K562 (cell line): ENCODE data around the gene HDAC7. TPM values are rescaled to one million over a fixed set of nuclear protein-coding genes. Genes with fewer than 3 reads are reported as not detected.

Experiments
- ATAC-seq: fragments of 200-7000 bp; cut with Tn5 transposase; 3 replicates; pipeline ENCODE4 v1.9.1; 2020; ENCODE audit warnings: moderate library complexity
- BruUV-seq: library from RNA; stranded (reverse); fragments of 400-500 nt; replicated peaks from 2 replicates; lab custom pipeline; 2021; lab: Mats Ljungman, UMichigan
- CTCF ChIA-PET: fragments of 300-600 bp; formaldehyde crosslinking; extraction: SDS; loops from one replicate; lab custom pipeline; 2021; ENCODE audit warnings: low intra/inter-chr PET ratio; lab: Yijun Ruan, JAX
- POLR2A ChIA-PET: fragments of 300-600, 350-650 bp; sonication (Branson Sonifier 250); formaldehyde crosslinking; extraction: SDS; loops from one replicate; lab custom pipeline; 2021; ENCODE audit warnings: antibody characterized with exemption, inconsistent platforms; lab: Yijun Ruan, JAX
- DNase-seq, 4 experiments: peaks; one replicate each; pipeline versions ENCODE4 v3.0.0 to v3.0.0-alpha.2; 2011 to 2018; ENCODE audit warnings: low spot score in 3 of 4, mixed read lengths in 3 of 4; ENCODE audit errors: extremely low read depth in 1 of 4
- FAIRE-seq: peaks from 2 replicates; lab custom pipeline; 2011; peaks lifted over from hg19 to GRCh38; lab: Jason Lieb, UNC
- H2AFZ ChIP-seq: 2 replicates; pipeline ENCODE4 v1.6.0; 2011; ENCODE audit warnings: low read depth, low read length, control low read depth, inconsistent platforms
- H3K27ac ChIP-seq: fragments of 200-600 bp; 3 replicates; pipeline ENCODE4 v1.8.0; 2011; ENCODE audit warnings: low read depth, mild to moderate bottlenecking, control low read depth, inconsistent platforms, low read length, moderate library complexity, mixed read lengths; ENCODE audit errors: extremely low read depth
- H3K27me3 ChIP-seq, 2 experiments: fragments of 300-600 bp in 1 of 2; 2 replicates in 1 of 2; 3 replicates in 1 of 2; pipeline versions ENCODE4 v1.6.0 to v1.8.0; 2011; ENCODE audit warnings: inconsistent platforms in 2 of 2, low read length in 2 of 2, mild to moderate bottlenecking in 1 of 2, mixed read lengths in 1 of 2, moderate library complexity in 1 of 2; ENCODE audit not compliant: control insufficient read depth in 2 of 2, insufficient read depth in 2 of 2
- H3K36me3 ChIP-seq: fragments of 300-600 bp; 3 replicates; pipeline ENCODE4 v1.8.0; 2011; ENCODE audit warnings: mild to moderate bottlenecking, low read length, inconsistent platforms; ENCODE audit not compliant: control insufficient read depth, insufficient read depth
- H3K4me1 ChIP-seq, 2 experiments: fragments of 200-600 bp in 1 of 2; replicated peaks in 1 of 2; 2 replicates in 1 of 2; 3 replicates in 1 of 2; pipeline versions ENCODE4 v1.5.1 to v1.8.0; 2011; ENCODE audit warnings: inconsistent platforms in 2 of 2, low read length in 2 of 2, mild to moderate bottlenecking in 1 of 2, mixed read lengths in 1 of 2, moderate library complexity in 1 of 2; ENCODE audit not compliant: control insufficient read depth in 2 of 2, insufficient read depth in 2 of 2
- H3K4me2 ChIP-seq: 2 replicates; pipeline ENCODE4 v1.6.1; 2011; ENCODE audit warnings: low read length, control low read depth, inconsistent platforms, mixed read lengths; ENCODE audit not compliant: insufficient read depth
- H3K4me3 ChIP-seq: fragments of 200-600 bp; sonication (generic), shearing (Covaris generic); 2 replicates; pipeline ENCODE4 v1.5.1; 2016; ENCODE audit warnings: control low read depth, inconsistent platforms
- H3K79me2 ChIP-seq: fragments of 200-600 bp; 3 replicates; pipeline ENCODE4 v1.8.0; 2011; ENCODE audit warnings: low read length, inconsistent platforms; ENCODE audit not compliant: control insufficient read depth, insufficient read depth
- H3K9ac ChIP-seq, 2 experiments: 2 replicates each; pipeline versions ENCODE4 v1.6.0 to v1.6.1; 2011; ENCODE audit warnings: low read depth in 2 of 2, low read length in 2 of 2, control low read depth in 1 of 2, inconsistent platforms in 1 of 2, mild to moderate bottlenecking in 1 of 2, mixed read lengths in 1 of 2; ENCODE audit not compliant: insufficient read depth in 1 of 2
- H3K9me1 ChIP-seq: one replicate; pipeline ENCODE4 v1.6.0; 2011; ENCODE audit warnings: inconsistent platforms, mild to moderate bottlenecking, low read length, moderate library complexity; ENCODE audit not compliant: control insufficient read depth, insufficient read depth
- H3K9me3 ChIP-seq: replicated peaks from 2 replicates; pipeline ENCODE4 v1.5.1; 2011; ENCODE audit warnings: low read depth, low read length, inconsistent platforms; ENCODE audit not compliant: control insufficient read depth, insufficient read depth
- H4K20me1 ChIP-seq: replicated peaks from 2 replicates; pipeline ENCODE4 v1.6.1; 2011; ENCODE audit warnings: low read length, inconsistent platforms, mixed read lengths; ENCODE audit not compliant: control insufficient read depth, insufficient read depth
- ASH1L ChIP-seq: fragments of 450-650 bp; IDR thresholded peaks from 2 replicates; pipeline ENCODE4 v1.6.1; 2018; ENCODE audit warnings: borderline replicate concordance, mild to moderate bottlenecking, low read depth; ENCODE audit not compliant: partially characterized antibody
- NFIC ChIP-seq: fragments of 450-650 bp; IDR thresholded peaks from 2 replicates; pipeline ENCODE4 v1.6.1; 2017; ENCODE audit warnings: mild to moderate bottlenecking, inconsistent platforms
- TCFL5 ChIP-seq: fragments of 250-450 bp; sonication (Bioruptor Pico); conservative IDR thresholded peaks from 2 replicates; pipeline ENCODE4 v1.6.1; 2021; ENCODE audit warnings: mild to moderate bottlenecking, moderate library complexity, matching md5 sums
- WGBS: fragments of 100-300 bp; shearing (Covaris generic); methylation state at CpG from one replicate; pipeline ENCODE4 v1.1.6; 2016; ENCODE audit warnings: low coverage, mixed read lengths; ENCODE audit not compliant: insufficient coverage; ENCODE audit errors: missing lambda C conversion rate; 5-methylcytosine and 5-hydroxymethylcytosine counted together
- in situ Hi-C: fragments of 300-500 bp; cut with MboI; formaldehyde crosslinking; loops from 4 replicates; pipeline ENCODE4 v1.15.0; 2018; ENCODE audit warnings: inconsistent platforms, mixed read lengths
- intact Hi-C: fragments of 100-400 bp; cut with micrococcal nuclease; formaldehyde crosslinking; loops from 2 replicates; pipeline ENCODE4 v1.14.2; 2022
- polyA plus RNA-seq, 8 experiments: library from polyadenylated mRNA; depleted of rRNA in 4 of 8; stranded (reverse) in 5 of 8; unstranded in 3 of 8; fragments of >200 nt; fragmentation: Nextera tagmentation in 2 of 8; fragmentation: Illumina TruSeq in 1 of 8; extraction: Ambion mirVana in 2 of 8; extraction: Trizol in 1 of 8; gene quantifications; 2 replicates each; pipeline versions ENCODE4 v1.2.1 to v1.2.3, GENCODE V29; 2011 to 2014; ENCODE audit warnings: inconsistent platforms in 1 of 8, missing spikeins in 1 of 8
- total RNA-seq, 7 experiments: library from RNA; depleted of rRNA in 6 of 7; stranded (reverse); fragments of >200 nt in 6 of 7; fragmentation: Illumina TruSeq in 2 of 7; extraction: Trizol in 2 of 7; gene quantifications; 2 replicates each; pipeline versions ENCODE4 v1.2.1 to v1.2.3, GENCODE V29; 2011 to 2021; ENCODE audit warnings: low replicate concordance in 1 of 7
- TF ChIP-seq, protein P1 (sequence below): sonication (generic); formaldehyde crosslinking; IDR thresholded peaks from 2 replicates; pipeline ENCODE4 v1.8.1; 2023; ENCODE audit warnings: mild to moderate bottlenecking, missing genetic modification reagents
- TF ChIP-seq, protein P2 (sequence below): fragments of 250-450 bp; sonication (Bioruptor Pico); IDR thresholded peaks from 2 replicates; pipeline ENCODE4 v1.4.0; 2020; ENCODE audit warnings: mild to moderate bottlenecking

The HDAC7 gene
- total and polyA plus RNA-seq, 9 of the 15 experiments (the other 6 are each of a cell fraction or from before 2014, with no cell fraction given): 2.5 to 129 (median 31.1) TPM

DNA sequence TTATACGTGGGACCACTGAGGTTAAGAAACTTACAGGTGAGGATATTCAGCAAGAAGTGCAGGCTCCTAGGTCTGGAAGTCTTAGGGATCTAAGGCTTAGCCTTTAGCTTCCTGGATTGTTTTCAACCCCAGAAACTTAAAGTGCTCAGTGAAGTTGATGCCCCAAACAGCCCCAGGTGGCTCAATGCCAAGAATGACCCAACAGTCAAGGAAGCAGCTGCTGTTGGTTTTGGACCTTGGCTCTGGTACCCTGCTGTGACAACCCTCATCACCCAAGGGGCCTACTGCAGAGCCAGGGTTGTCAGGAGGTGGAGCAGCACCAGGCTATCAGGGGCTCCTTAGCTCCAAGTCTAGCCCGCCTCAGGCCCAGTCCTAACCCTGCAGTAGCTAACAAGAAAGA is 48.3 kb upstream of the HDAC7 start:
- no peak overlapping the region; a peak in 1 of 4 replicates for H3K9ac ChIP-seq
- no peaks in the 10 kb centered on the region for H3K9me1 ChIP-seq
- ChIA-PET CTCF (no interaction called here), POLR2A (interaction anchor here (0.7 kb wide), 1 partner anchor 162 kb away, joined by 4 read pairs; the partner anchor contains the start of gene RPAP3)
- H3K27me3 ChIP-seq: no peaks in the 10 kb centered on the region
- in situ Hi-C loops (no loop called here), intact Hi-C loops (no loop called here)
- H3K27ac ChIP-seq: no peak overlapping the region
- no peaks in the 10 kb centered on the region for H3K79me2 ChIP-seq
- H2AFZ ChIP-seq: peak overlapping the region; percentile 91
- BruUV-seq: no TSS peak
- H3K36me3 ChIP-seq: no peaks in the 10 kb centered on the region
- no peak overlapping the region for H3K4me2 ChIP-seq
- ATAC-seq (no peak), FAIRE-seq (no peak), DNase-seq (no peak)
- peaks cover 4 to 21% of the 10 kb centered on the region in 2 experiments; a peak in 3 of 5 replicates for H3K4me1 ChIP-seq
- TF ChIP-seq NFIC (peak; percentile 83), TCFL5 (no peak), ASH1L (no peak)
- TF ChIP-seq, protein P1, sequence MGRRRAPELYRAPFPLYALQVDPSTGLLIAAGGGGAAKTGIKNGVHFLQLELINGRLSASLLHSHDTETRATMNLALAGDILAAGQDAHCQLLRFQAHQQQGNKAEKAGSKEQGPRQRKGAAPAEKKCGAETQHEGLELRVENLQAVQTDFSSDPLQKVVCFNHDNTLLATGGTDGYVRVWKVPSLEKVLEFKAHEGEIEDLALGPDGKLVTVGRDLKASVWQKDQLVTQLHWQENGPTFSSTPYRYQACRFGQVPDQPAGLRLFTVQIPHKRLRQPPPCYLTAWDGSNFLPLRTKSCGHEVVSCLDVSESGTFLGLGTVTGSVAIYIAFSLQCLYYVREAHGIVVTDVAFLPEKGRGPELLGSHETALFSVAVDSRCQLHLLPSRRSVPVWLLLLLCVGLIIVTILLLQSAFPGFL: no peak
- TF ChIP-seq, protein P2, sequence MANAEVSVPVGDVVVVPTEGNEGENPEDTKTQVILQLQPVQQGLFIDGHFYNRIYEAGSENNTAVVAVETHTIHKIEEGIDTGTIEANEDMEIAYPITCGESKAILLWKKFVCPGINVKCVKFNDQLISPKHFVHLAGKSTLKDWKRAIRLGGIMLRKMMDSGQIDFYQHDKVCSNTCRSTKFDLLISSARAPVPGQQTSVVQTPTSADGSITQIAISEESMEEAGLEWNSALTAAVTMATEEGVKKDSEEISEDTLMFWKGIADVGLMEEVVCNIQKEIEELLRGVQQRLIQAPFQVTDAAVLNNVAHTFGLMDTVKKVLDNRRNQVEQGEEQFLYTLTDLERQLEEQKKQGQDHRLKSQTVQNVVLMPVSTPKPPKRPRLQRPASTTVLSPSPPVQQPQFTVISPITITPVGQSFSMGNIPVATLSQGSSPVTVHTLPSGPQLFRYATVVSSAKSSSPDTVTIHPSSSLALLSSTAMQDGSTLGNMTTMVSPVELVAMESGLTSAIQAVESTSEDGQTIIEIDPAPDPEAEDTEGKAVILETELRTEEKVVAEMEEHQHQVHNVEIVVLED (CRISPR knock-in tag): no peak
- no peak overlapping the region for H3K4me3 ChIP-seq
- 61% methylated on average over 2 of the region's 2 CpGs for WGBS
- H3K9me3 ChIP-seq: no peaks in the 10 kb centered on the region
- no peaks in the 10 kb centered on the region for H4K20me1 ChIP-seq
